CMK (cell line): ENCODE results near the gene KRT32.

Experiments
- DNase-seq: peaks from one replicate; pipeline ENCODE4 v3.0.0-alpha.2; 2010; ENCODE audit warnings: low read depth

KRT32 gene

GRCh38 chr17:41466988-41467387, at the start of gene KRT32:
KRT32 (minus strand) TSS chr17:41467386; CDS start chr17:41467325, 61 bp downstream.
- no peak for DNase-seq

DNA sequence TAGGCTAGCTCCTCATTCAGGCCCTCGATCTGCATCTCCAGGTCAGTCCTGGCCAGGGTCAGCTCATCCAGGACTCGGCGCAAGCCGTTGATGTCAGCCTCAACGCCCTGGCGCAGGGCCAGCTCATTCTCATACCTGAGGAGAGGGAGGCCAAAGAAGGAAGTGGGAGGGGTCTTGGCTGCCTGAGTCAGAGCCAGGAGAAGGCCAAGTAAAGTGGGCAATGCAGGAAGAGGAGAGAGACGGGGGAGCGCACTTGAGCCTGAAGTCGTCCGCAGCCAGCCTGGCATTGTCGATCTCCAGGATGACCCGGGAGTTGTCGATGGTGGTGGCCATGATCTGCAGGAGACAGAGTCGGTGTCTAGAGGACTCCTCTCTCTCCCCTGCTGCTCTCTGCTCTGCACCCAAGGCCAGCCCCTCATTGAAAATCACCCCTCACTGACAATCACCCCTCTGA, 49.7 kb upstream of the KRT32 start:
- DNase-seq = no peak

- no peak for DNase-seq
Observed at GRCh38 chr17:41516147-41516829, 49.1 kb upstream of the KRT32 start.

DNA sequence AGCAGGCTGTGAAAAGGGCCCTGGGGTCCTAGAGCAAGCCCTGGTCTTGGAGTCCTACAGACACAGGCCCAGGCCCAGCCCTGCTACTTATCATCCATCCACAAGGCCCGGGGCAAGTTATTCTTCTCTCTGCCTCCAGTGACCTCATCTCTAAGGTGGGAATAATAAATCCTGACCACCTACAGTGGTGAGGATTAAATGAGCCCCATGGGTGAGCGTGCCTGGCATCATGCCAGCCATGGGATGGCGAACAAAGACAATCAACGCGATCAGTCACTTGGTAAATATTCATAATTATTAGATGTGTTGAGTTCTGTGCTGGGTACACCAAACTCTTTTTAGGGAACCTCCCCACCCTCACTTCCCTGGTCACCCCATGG, 46.0 kb upstream of the KRT32 start:
- no peak for DNase-seq

GRCh38 chr17:41512546-41513167, 45.5 kb upstream of the KRT32 start:
- DNase-seq = no peak

- DNase-seq = no peak
Observed at GRCh38 chr17:41511716-41512115, 44.5 kb upstream of the KRT32 start.

DNA sequence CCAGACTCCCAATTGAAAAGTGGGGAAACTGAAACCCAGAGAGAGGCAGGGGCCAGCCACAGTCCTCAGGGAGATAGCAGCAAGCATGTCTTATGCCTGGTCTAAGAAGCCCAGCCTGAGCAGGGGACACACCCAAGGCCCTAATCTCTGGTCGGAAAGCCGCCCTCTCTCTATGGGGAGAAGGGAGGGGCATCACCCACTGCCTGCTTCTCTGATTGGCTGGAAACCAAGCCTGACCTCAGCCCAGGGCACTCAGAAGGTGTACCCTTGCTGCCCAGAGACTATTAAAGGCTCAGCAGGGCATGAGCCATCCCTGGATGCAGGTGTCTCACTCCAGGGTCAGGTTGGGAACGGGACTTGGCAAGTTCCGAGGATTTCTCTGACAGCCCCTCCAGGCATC, 43.9 kb upstream of the KRT32 start:
- DNase-seq = no peak

DNA sequence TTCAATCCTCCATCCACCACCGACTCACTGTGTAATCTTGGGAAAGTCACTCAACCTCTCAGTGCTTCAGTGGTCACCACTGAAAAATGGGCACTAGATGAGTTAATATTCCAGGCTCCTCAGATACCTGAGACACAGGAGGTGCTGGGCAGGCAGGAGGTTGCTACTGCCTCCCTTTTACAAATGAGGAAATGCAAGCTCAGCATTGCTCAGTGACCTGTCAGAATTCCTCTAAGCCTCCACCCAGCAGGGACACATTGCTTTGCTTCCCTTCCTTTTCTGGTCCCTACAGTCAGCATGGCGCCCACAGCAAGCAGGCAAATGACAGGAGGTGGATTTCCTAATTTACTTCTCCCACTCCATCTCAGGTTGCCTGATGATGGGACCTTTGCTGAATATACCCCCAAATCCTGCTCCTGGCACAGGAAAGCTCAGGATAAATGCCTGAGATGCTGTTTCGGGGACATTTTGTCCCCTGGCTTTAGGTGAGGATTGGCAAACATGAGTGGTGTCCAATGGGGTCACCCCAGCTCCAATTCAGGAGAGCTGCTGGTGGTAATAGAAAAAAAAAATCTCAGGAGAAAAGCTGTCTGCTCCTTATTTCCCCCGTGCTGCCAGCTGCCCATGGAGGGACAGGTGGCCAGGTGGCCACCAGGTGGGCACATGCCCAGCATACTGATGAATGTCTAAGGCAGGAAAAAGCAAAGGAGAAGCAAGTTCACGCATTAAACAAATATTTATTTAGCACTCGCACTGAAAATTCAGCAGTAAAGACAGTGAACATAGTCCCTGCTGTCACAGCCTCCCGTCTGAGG, 43.3 kb upstream of the KRT32 start:
- no peak for DNase-seq

GRCh38 chr17:41507315-41507880, 40.2 kb upstream of the KRT32 start:
- no peak for DNase-seq

- no peak for DNase-seq
Observed at GRCh38 chr17:41505809-41506767, 38.9 kb upstream of the KRT32 start.

- no peak for DNase-seq
Observed at GRCh38 chr17:41505007-41505808, 38.0 kb upstream of the KRT32 start, which contains the start of gene KRT13. KRT13 (minus strand) TSS chr17:41505612; CDS start chr17:41505550, 62 bp downstream.

GRCh38 chr17:41504246-41504977, 37.2 kb upstream of the KRT32 start:
- no peak for DNase-seq

DNA sequence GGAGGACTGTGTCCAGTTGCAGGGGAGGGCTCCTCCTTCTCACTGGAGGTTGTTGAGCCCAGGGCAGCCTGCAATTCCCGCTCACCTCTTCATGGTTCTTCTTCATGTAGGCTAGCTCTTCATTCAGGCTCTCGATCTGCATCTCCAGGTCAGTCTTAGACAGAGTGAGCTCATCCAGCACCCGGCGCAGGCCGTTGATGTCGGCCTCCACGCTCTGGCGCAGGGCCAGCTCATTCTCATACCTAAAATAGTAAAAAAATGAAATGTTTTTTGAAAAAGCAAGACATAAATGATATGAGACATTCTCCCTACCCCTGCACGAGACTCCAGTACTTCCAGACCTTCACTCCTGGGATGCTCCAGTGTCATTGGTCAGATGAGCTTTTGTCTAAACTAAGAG, 36.0 kb upstream of the KRT32 start:
- DNase-seq = no peak

- DNase-seq = no peak
Observed at GRCh38 chr17:41500131-41500911, 33.1 kb upstream of the KRT32 start.

GRCh38 chr17:41499714-41500113, 32.5 kb upstream of the KRT32 start:
- DNase-seq = no peak

GRCh38 chr17:41498276-41498675, 31.1 kb upstream of the KRT32 start:
- no peak for DNase-seq

- DNase-seq = peak; percentile 44
Observed at GRCh38 chr17:41496803-41497484, 29.8 kb upstream of the KRT32 start.

DNA sequence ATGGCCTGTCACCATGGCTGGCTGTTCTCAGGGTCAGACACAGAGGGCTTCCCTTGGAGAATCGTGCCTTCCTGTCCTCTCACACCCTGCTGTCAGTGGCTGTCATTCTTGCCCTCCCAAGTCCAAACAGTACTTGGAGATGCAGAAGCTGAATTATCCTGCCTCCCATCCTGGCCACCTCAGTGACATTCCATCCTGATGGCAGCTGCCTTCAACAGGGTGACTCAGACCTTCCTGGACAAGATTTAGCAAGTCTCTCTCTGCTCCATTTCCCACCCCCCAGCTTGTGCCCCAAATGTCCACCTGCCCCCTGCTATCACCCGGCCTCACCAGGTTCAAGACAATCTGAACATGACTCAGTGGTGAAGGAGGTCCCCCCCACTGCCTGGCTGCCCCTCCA, 27.3 kb upstream of the KRT32 start:
- no peak for DNase-seq
